ENCODE data around the gene MYL9. TPM values are rescaled to one million over a fixed set of nuclear protein-coding genes. Genes with fewer than 3 reads are reported as not detected.

MYL9 gene
- total RNA-seq, 2 experiments from 2014 or later, result not detected

DNA sequence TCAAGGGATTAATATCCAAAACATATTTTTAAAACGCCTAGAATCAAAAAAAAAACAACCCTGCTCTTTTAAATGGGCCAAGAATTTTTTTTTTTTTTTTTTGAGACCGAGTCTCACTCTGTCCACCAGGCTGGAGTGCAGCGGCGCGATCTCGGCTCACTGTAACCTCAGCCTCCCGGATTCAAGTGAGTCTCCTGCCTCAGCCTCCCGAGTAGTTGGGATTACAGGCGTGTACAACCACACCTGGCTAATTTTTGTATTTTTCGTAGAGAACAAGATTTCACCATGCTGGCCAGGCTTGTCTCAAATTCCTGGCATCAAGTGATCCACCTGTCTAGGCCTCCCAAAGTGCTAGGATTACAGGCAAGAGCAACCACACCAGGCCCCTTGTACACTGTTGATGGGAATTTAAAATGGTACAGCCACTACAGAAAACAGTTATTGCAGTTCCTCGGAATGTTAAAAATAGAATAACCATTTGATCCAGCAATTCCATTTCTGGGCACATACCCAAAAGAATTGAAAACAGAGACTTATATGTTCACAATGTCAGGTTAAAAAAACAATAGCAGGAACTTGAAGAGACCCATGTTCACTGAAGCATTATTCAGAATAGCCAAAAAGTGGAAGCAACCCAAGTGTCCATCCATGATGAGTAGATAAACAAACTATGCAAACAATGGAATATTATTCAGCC, 3.1 kb upstream of the MYL9 start:
- TF ChIP-seq, protein P1, sequence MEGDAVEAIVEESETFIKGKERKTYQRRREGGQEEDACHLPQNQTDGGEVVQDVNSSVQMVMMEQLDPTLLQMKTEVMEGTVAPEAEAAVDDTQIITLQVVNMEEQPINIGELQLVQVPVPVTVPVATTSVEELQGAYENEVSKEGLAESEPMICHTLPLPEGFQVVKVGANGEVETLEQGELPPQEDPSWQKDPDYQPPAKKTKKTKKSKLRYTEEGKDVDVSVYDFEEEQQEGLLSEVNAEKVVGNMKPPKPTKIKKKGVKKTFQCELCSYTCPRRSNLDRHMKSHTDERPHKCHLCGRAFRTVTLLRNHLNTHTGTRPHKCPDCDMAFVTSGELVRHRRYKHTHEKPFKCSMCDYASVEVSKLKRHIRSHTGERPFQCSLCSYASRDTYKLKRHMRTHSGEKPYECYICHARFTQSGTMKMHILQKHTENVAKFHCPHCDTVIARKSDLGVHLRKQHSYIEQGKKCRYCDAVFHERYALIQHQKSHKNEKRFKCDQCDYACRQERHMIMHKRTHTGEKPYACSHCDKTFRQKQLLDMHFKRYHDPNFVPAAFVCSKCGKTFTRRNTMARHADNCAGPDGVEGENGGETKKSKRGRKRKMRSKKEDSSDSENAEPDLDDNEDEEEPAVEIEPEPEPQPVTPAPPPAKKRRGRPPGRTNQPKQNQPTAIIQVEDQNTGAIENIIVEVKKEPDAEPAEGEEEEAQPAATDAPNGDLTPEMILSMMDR (conservative IDR thresholded peaks at IDR 0.05; ENCODE audit: low read length), result no peak
- no peak for TF ChIP-seq EZH2phosphoT487 (IDR thresholded peaks at IDR 0.05; ENCODE audit: borderline replicate concordance, low read depth, low read length)
- Histone ChIP-seq H3K4me2 (ENCODE audit: low read length) (no peak overlapping the region), H3K4me3 (ENCODE audit: low read depth, low read length, poor library complexity, severe bottlenecking) (no peak overlapping the region), H3K4me1 (ENCODE audit: insufficient read depth, low read length, poor library complexity, severe bottlenecking) (no peaks in the 10 kb centered on the region), H2AFZ (ENCODE audit: low read length) (no peak overlapping the region), H3K27ac (ENCODE audit: low read depth, low read length, poor library complexity, severe bottlenecking) (no peak overlapping the region), H3K79me2 (ENCODE audit: insufficient read depth, low read depth, low read length) (no peaks in the 10 kb centered on the region), H3K9me2 (ENCODE audit: insufficient read depth, low read length) (no peaks in the 10 kb centered on the region), H3K36me3 (ENCODE audit: insufficient read depth, low read length) (no peaks in the 10 kb centered on the region), H3K9me3 (ENCODE audit: low read length) (no peaks in the 10 kb centered on the region), H4K20me1 (ENCODE audit: insufficient read depth, low read length) (no peaks in the 10 kb centered on the region)
- no TSS peak for BruUV-seq (replicated peaks)
- ChIA-PET CTCF (ENCODE audit: unreplicated experiment) (no interaction called here), POLR2A (interaction anchor here (0.6 to 0.7 kb wide), 3 partner anchors 68 to 1754 kb away, joined by 4 to 5 read pairs (median 4); no protein-coding TSS in a partner anchor)
- no peak for DNase-seq (ENCODE audit: low spot score)
- intact Hi-C loops (cut with micrococcal nuclease; ENCODE audit: unreplicated experiment), result no loop called here

- H4K20me1 ChIP-seq (ENCODE audit: insufficient read depth, low read length), result no peaks in the 10 kb centered on the region
- H3K4me2 ChIP-seq (ENCODE audit: low read length), result no peak overlapping the region
- DNase-seq (ENCODE audit: low spot score), result no peak
- no peaks in the 10 kb centered on the region for H3K36me3 ChIP-seq (ENCODE audit: insufficient read depth, low read length)
- H2AFZ ChIP-seq (ENCODE audit: low read length), result no peak overlapping the region
- ChIA-PET POLR2A (no interaction called here), CTCF (ENCODE audit: unreplicated experiment) (no interaction called here)
- H3K4me3 ChIP-seq (ENCODE audit: low read depth, low read length, poor library complexity, severe bottlenecking), result no peak overlapping the region
- H3K27ac ChIP-seq (ENCODE audit: low read depth, low read length, poor library complexity, severe bottlenecking), result no peak overlapping the region
- BruUV-seq (replicated peaks), result no TSS peak
- no peaks in the 10 kb centered on the region for H3K4me1 ChIP-seq (ENCODE audit: insufficient read depth, low read length, poor library complexity, severe bottlenecking)
- no peaks in the 10 kb centered on the region for H3K79me2 ChIP-seq (ENCODE audit: insufficient read depth, low read depth, low read length)
- no peak for TF ChIP-seq EZH2phosphoT487 (IDR thresholded peaks at IDR 0.05; ENCODE audit: borderline replicate concordance, low read depth, low read length)
- TF ChIP-seq, protein P1 (conservative IDR thresholded peaks at IDR 0.05; ENCODE audit: low read length), result no peak
- no peaks in the 10 kb centered on the region for H3K9me3 ChIP-seq (ENCODE audit: low read length)
- no peaks in the 10 kb centered on the region for H3K9me2 ChIP-seq (ENCODE audit: insufficient read depth, low read length)
- intact Hi-C loops (cut with micrococcal nuclease; ENCODE audit: unreplicated experiment), result no loop called here
Observed at GRCh38 chr20:36540551-36541211, 638 bp upstream of the MYL9 start.
